GM12878 (cell line): ENCODE measurements around the gene FGFBP3. TPM values are rescaled to one million over a fixed set of nuclear protein-coding genes. Genes with fewer than 3 reads are reported as not detected.

Experiments
- BACH1 ChIP-seq: fragments of 450-650 bp; IDR thresholded peaks from 2 replicates; pipeline ENCODE4 v1.6.1; 2017; ENCODE audit warnings: mild to moderate bottlenecking, borderline replicate concordance
- IKZF1 ChIP-seq: fragments of 450-650 bp; conservative IDR thresholded peaks from 2 replicates; pipeline ENCODE4 v1.6.1; 2017; ENCODE audit warnings: antibody characterized with exemption, mild to moderate bottlenecking
- LARP7 ChIP-seq: fragments of 450-650 bp; IDR thresholded peaks from 2 replicates; pipeline ENCODE4 v1.6.1; 2017; ENCODE audit warnings: mild to moderate bottlenecking
- MEF2B ChIP-seq: fragments of 450-650 bp; IDR thresholded peaks from 2 replicates; pipeline ENCODE4 v1.6.1; 2018; ENCODE audit warnings: mild to moderate bottlenecking, moderate library complexity; ENCODE audit not compliant: partially characterized antibody, poor library complexity, severe bottlenecking
- NFYB ChIP-seq: IDR thresholded peaks from 2 replicates; pipeline ENCODE4 v1.6.1; 2011; ENCODE audit warnings: low read depth, mild to moderate bottlenecking, low read length, improper control_type of control experiment, moderate library complexity; ENCODE audit not compliant: insufficient read depth
- NR2F1 ChIP-seq: fragments of 450-650 bp; conservative IDR thresholded peaks from 2 replicates; pipeline ENCODE4 v1.6.1; 2017; ENCODE audit warnings: mild to moderate bottlenecking
- SMC3 ChIP-seq: IDR thresholded peaks from 2 replicates; pipeline ENCODE4 v1.6.1; 2011; ENCODE audit warnings: low read length, improper control_type of control experiment, borderline replicate concordance
- SP1 ChIP-seq: IDR thresholded peaks from one replicate; pipeline ENCODE4 v1.6.1; 2011; ENCODE audit warnings: low read depth, low read length
- polyA plus RNA-seq, 11 experiments: library from polyadenylated mRNA; depleted of rRNA in 4 of 11; unstranded in 6 of 11; stranded (reverse) in 5 of 11; fragments of >200 nt; fragmentation: Nextera tagmentation in 4 of 11; fragmentation: Illumina TruSeq in 1 of 11; extraction: Ambion mirVana in 4 of 11; extraction: Trizol in 1 of 11; gene quantifications; 1 replicate in 1 of 11; 2 replicates in 10 of 11; pipeline versions ENCODE4 v1.2.1 to v1.2.3, GENCODE V29; 2011 to 2016; ENCODE audit warnings: inconsistent platforms in 2 of 11, missing spikeins in 2 of 11, low read depth in 1 of 11
- total RNA-seq, 4 experiments: library from RNA; depleted of rRNA in 3 of 4; stranded (reverse); fragments of >200 nt in 3 of 4; fragmentation: Illumina TruSeq in 1 of 4; extraction: Trizol in 1 of 4; gene quantifications; 2 replicates each; pipeline versions ENCODE4 v1.2.1 to v1.2.3, GENCODE V29; 2013 to 2021
- TF ChIP-seq, protein P1 (sequence below): IDR thresholded peaks from 2 replicates; pipeline ENCODE4 v1.6.1; 2012; ENCODE audit warnings: low read depth, low read length, improper control_type of control experiment
- TF ChIP-seq, protein P2 (sequence below): fragments of 450-650 bp; conservative IDR thresholded peaks from 2 replicates; pipeline ENCODE4 v1.6.1; 2017; ENCODE audit warnings: mild to moderate bottlenecking, moderate library complexity
- TF ChIP-seq, protein P3 (sequence below): fragments of 450-650 bp; IDR thresholded peaks from 2 replicates; pipeline ENCODE4 v1.6.1; 2017; ENCODE audit warnings: mild to moderate bottlenecking, moderate library complexity
- TF ChIP-seq, protein P4 (sequence below): IDR thresholded peaks from 2 replicates; pipeline ENCODE4 v1.6.1; 2012; ENCODE audit warnings: mild to moderate bottlenecking, low read depth, low read length
- TF ChIP-seq, protein P5 (sequence below): IDR thresholded peaks from 2 replicates; pipeline ENCODE4 v1.6.1; 2011; ENCODE audit warnings: borderline replicate concordance, low read depth, mild to moderate bottlenecking, moderate library complexity, mixed read lengths, low read length; ENCODE audit not compliant: insufficient read depth; ENCODE audit errors: extremely low read length
- TF ChIP-seq, protein P6 (sequence below): fragments of 450-650 bp; IDR thresholded peaks from 2 replicates; pipeline ENCODE4 v1.6.1; 2016; ENCODE audit warnings: mild to moderate bottlenecking

FGFBP3 gene
- total and polyA plus RNA-seq, 10 of the 15 experiments (the other 5 are each of a cell fraction or from before 2014, with no cell fraction given): 0.08 to 1.0 (median 0.23) TPM

DNA sequence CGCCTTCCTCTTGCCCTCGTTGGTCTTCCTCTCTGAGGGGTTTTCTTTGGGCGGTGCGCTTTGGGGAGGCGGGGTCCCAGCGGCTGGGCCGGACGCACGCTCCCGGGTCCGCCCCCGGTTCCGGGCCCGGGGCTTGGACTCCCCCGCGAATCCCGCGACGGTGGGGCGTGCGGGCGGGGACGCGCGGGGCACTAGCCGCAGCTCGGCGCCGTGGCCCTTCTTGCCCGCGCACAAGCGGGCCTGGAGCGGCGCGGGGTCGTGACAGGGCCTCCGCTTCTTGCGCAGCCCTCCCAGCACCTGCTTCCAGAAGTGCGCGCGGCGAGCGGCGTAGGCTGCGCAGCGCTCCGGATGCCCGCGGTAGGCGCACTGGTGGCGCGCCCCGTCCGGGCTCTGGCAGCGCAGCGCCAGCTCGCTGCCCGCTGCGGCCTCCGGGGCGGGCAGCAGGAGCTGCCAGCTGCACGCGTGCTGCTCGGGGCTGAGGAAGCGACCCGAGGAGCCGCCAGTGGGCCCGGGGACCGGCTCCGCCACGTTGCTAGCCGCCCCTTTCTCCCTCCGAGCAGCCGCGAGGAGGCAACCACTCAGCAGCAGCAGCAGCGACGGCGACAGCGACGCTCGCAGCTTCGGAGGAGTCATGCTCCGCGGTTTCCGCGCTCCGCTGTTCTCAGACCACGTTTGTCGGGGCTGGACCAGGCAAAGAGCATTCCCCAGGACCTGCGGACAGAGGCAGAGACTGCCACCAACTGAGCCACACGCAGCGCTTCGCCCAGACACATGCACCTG lies 759 bp downstream of the FGFBP3 start (continued):
- TF ChIP-seq, protein P1, sequence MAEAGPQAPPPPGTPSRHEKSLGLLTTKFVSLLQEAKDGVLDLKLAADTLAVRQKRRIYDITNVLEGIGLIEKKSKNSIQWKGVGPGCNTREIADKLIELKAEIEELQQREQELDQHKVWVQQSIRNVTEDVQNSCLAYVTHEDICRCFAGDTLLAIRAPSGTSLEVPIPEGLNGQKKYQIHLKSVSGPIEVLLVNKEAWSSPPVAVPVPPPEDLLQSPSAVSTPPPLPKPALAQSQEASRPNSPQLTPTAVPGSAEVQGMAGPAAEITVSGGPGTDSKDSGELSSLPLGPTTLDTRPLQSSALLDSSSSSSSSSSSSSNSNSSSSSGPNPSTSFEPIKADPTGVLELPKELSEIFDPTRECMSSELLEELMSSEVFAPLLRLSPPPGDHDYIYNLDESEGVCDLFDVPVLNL: no peak
- peak; percentile 96 for TF ChIP-seq IKZF1
- TF ChIP-seq LARP7: peak; percentile 93
- 0 out of 2 replicates have a peak, but pooled peaks have one; percentile 56 for TF ChIP-seq BACH1
- TF ChIP-seq, protein P2, sequence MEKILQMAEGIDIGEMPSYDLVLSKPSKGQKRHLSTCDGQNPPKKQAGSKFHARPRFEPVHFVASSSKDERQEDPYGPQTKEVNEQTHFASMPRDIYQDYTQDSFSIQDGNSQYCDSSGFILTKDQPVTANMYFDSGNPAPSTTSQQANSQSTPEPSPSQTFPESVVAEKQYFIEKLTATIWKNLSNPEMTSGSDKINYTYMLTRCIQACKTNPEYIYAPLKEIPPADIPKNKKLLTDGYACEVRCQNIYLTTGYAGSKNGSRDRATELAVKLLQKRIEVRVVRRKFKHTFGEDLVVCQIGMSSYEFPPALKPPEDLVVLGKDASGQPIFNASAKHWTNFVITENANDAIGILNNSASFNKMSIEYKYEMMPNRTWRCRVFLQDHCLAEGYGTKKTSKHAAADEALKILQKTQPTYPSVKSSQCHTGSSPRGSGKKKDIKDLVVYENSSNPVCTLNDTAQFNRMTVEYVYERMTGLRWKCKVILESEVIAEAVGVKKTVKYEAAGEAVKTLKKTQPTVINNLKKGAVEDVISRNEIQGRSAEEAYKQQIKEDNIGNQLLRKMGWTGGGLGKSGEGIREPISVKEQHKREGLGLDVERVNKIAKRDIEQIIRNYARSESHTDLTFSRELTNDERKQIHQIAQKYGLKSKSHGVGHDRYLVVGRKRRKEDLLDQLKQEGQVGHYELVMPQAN: peak; percentile 86
- peak; percentile 63; the same call in 1 of the 2 replicates for TF ChIP-seq NR2F1
- TF ChIP-seq SMC3: peak; percentile 21; the same call in 1 of the 2 replicates
- TF ChIP-seq MEF2B: peak; percentile 17
- TF ChIP-seq, protein P3, sequence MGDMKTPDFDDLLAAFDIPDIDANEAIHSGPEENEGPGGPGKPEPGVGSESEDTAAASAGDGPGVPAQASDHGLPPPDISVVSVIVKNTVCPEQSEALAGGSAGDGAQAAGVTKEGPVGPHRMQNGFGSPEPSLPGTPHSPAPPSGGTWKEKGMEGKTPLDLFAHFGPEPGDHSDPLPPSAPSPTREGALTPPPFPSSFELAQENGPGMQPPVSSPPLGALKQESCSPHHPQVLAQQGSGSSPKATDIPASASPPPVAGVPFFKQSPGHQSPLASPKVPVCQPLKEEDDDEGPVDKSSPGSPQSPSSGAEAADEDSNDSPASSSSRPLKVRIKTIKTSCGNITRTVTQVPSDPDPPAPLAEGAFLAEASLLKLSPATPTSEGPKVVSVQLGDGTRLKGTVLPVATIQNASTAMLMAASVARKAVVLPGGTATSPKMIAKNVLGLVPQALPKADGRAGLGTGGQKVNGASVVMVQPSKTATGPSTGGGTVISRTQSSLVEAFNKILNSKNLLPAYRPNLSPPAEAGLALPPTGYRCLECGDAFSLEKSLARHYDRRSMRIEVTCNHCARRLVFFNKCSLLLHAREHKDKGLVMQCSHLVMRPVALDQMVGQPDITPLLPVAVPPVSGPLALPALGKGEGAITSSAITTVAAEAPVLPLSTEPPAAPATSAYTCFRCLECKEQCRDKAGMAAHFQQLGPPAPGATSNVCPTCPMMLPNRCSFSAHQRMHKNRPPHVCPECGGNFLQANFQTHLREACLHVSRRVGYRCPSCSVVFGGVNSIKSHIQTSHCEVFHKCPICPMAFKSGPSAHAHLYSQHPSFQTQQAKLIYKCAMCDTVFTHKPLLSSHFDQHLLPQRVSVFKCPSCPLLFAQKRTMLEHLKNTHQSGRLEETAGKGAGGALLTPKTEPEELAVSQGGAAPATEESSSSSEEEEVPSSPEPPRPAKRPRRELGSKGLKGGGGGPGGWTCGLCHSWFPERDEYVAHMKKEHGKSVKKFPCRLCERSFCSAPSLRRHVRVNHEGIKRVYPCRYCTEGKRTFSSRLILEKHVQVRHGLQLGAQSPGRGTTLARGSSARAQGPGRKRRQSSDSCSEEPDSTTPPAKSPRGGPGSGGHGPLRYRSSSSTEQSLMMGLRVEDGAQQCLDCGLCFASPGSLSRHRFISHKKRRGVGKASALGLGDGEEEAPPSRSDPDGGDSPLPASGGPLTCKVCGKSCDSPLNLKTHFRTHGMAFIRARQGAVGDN: peak; percentile 48; the same call in 1 of the 2 replicates
- TF ChIP-seq, protein P4, sequence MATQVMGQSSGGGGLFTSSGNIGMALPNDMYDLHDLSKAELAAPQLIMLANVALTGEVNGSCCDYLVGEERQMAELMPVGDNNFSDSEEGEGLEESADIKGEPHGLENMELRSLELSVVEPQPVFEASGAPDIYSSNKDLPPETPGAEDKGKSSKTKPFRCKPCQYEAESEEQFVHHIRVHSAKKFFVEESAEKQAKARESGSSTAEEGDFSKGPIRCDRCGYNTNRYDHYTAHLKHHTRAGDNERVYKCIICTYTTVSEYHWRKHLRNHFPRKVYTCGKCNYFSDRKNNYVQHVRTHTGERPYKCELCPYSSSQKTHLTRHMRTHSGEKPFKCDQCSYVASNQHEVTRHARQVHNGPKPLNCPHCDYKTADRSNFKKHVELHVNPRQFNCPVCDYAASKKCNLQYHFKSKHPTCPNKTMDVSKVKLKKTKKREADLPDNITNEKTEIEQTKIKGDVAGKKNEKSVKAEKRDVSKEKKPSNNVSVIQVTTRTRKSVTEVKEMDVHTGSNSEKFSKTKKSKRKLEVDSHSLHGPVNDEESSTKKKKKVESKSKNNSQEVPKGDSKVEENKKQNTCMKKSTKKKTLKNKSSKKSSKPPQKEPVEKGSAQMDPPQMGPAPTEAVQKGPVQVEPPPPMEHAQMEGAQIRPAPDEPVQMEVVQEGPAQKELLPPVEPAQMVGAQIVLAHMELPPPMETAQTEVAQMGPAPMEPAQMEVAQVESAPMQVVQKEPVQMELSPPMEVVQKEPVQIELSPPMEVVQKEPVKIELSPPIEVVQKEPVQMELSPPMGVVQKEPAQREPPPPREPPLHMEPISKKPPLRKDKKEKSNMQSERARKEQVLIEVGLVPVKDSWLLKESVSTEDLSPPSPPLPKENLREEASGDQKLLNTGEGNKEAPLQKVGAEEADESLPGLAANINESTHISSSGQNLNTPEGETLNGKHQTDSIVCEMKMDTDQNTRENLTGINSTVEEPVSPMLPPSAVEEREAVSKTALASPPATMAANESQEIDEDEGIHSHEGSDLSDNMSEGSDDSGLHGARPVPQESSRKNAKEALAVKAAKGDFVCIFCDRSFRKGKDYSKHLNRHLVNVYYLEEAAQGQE: no peak
- 0 out of 2 replicates have a peak, but pooled peaks have one; percentile 30 for TF ChIP-seq NFYB
- peak; percentile 16 for TF ChIP-seq SP1
- TF ChIP-seq, protein P5, sequence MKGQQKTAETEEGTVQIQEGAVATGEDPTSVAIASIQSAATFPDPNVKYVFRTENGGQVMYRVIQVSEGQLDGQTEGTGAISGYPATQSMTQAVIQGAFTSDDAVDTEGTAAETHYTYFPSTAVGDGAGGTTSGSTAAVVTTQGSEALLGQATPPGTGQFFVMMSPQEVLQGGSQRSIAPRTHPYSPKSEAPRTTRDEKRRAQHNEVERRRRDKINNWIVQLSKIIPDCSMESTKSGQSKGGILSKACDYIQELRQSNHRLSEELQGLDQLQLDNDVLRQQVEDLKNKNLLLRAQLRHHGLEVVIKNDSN: no peak
- TF ChIP-seq, protein P6, sequence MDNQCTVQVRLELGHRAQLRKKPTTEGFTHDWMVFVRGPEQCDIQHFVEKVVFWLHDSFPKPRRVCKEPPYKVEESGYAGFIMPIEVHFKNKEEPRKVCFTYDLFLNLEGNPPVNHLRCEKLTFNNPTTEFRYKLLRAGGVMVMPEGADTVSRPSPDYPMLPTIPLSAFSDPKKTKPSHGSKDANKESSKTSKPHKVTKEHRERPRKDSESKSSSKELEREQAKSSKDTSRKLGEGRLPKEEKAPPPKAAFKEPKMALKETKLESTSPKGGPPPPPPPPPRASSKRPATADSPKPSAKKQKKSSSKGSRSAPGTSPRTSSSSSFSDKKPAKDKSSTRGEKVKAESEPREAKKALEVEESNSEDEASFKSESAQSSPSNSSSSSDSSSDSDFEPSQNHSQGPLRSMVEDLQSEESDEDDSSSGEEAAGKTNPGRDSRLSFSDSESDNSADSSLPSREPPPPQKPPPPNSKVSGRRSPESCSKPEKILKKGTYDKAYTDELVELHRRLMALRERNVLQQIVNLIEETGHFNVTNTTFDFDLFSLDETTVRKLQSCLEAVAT: 0 out of 2 replicates have a peak, but pooled peaks have one; percentile 13
